Measurements from ENCODE around the gene HAUS6.

DNA sequence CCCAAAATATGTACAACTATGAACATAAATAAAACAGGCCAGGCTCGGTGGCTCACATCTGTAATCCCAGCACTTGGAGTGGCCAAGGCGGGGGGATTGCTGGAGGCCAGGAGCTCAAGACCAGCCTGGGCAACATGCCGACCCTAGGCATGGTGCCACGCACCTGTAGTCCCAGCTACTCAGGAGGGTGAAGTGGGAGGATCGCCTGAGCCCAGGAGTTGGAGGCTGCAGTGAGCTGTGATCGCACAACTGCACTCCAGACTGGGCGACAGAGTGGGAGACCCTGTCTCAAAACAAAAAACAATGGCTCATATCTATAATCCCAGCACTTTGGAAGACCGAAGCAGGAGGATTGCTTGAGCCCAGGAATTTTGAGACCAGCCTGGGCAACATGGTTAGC lies 1.5 kb downstream of the HAUS6 start:
- TF ChIP-seq, protein P1, sequence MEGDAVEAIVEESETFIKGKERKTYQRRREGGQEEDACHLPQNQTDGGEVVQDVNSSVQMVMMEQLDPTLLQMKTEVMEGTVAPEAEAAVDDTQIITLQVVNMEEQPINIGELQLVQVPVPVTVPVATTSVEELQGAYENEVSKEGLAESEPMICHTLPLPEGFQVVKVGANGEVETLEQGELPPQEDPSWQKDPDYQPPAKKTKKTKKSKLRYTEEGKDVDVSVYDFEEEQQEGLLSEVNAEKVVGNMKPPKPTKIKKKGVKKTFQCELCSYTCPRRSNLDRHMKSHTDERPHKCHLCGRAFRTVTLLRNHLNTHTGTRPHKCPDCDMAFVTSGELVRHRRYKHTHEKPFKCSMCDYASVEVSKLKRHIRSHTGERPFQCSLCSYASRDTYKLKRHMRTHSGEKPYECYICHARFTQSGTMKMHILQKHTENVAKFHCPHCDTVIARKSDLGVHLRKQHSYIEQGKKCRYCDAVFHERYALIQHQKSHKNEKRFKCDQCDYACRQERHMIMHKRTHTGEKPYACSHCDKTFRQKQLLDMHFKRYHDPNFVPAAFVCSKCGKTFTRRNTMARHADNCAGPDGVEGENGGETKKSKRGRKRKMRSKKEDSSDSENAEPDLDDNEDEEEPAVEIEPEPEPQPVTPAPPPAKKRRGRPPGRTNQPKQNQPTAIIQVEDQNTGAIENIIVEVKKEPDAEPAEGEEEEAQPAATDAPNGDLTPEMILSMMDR (IDR thresholded peaks at IDR 0.05) = no peak
- TF ChIP-seq POLR2A (IDR thresholded peaks at IDR 0.05) = no peak
